H9 (cell line): ENCODE results near the gene ATP8A1. TPM values are rescaled to one million over a fixed set of nuclear protein-coding genes. Genes with fewer than 3 reads are reported as not detected.

Experiments used
- DNase-seq: peaks from one replicate; pipeline ENCODE4 v3.0.0-alpha.2; 2017
- H2AFZ ChIP-seq: one replicate; pipeline ENCODE4 v1.6.1; 2013; ENCODE audit warnings: mild to moderate bottlenecking, low read length, control low read depth, moderate library complexity
- H2AK5ac ChIP-seq: 2 replicates; pipeline ENCODE4 v1.6.1; 2013; ENCODE audit warnings: low read length, control low read depth, mixed read lengths; ENCODE audit not compliant: insufficient read length
- H2BK120ac ChIP-seq: one replicate; pipeline ENCODE4 v1.6.1; 2013; ENCODE audit warnings: low read depth, mild to moderate bottlenecking, low read length, control low read depth, inconsistent platforms; ENCODE audit not compliant: poor library complexity, severe bottlenecking
- H2BK12ac ChIP-seq: 2 replicates; pipeline ENCODE4 v1.6.1; 2013; ENCODE audit warnings: low read length, control low read depth, mixed read lengths, low read depth; ENCODE audit not compliant: insufficient read length
- H2BK15ac ChIP-seq: 2 replicates; pipeline ENCODE4 v1.6.1; 2013; ENCODE audit warnings: low read depth, low read length, control low read depth
- H2BK20ac ChIP-seq: one replicate; pipeline ENCODE4 v1.6.1; 2013; ENCODE audit warnings: low read depth, mild to moderate bottlenecking, low read length, control low read depth, inconsistent platforms; ENCODE audit not compliant: poor library complexity, severe bottlenecking
- H2BK5ac ChIP-seq: 2 replicates; pipeline ENCODE4 v1.6.1; 2013; ENCODE audit warnings: low read length, control low read depth, mixed read lengths; ENCODE audit not compliant: insufficient read length
- H3K14ac ChIP-seq: 2 replicates; pipeline ENCODE4 v1.6.1; 2013; ENCODE audit warnings: low read length, control low read depth; ENCODE audit not compliant: insufficient read depth
- H3K18ac ChIP-seq: 2 replicates; pipeline ENCODE4 v1.6.1; 2013; ENCODE audit warnings: low read depth, mild to moderate bottlenecking, mixed read lengths, low read length, control low read depth; ENCODE audit not compliant: insufficient read length
- H3K23ac ChIP-seq: 2 replicates; pipeline ENCODE4 v1.6.1; 2013; ENCODE audit warnings: low read length, control low read depth, mixed read lengths, low read depth; ENCODE audit not compliant: insufficient read length
- H3K23me2 ChIP-seq: 2 replicates; pipeline ENCODE4 v1.6.1; 2013; ENCODE audit warnings: low read depth, mild to moderate bottlenecking, mixed read lengths, low read length, control low read depth; ENCODE audit not compliant: insufficient read length, poor library complexity, severe bottlenecking
- H3K27ac ChIP-seq: 2 replicates; pipeline ENCODE4 v1.5.1; 2013; ENCODE audit warnings: low read length, control low read depth, mixed read lengths, low read depth; ENCODE audit not compliant: insufficient read length
- H3K27me3 ChIP-seq: 2 replicates; pipeline ENCODE4 v1.6.1; 2013; ENCODE audit warnings: low read length, control low read depth, inconsistent platforms; ENCODE audit not compliant: insufficient read depth
- H3K4ac ChIP-seq: 2 replicates; pipeline ENCODE4 v1.6.1; 2013; ENCODE audit warnings: low read depth, mild to moderate bottlenecking, control low read depth, inconsistent platforms, low read length, moderate library complexity
- H3K4me1 ChIP-seq: 2 replicates; pipeline ENCODE4 v1.6.1; 2013; ENCODE audit warnings: low read length, control low read depth, inconsistent platforms; ENCODE audit not compliant: insufficient read depth
- H3K4me2 ChIP-seq: 2 replicates; pipeline ENCODE4 v1.6.1; 2013; ENCODE audit warnings: low read length, control low read depth, mixed read lengths; ENCODE audit not compliant: insufficient read length, insufficient read depth
- H3K56ac ChIP-seq: 2 replicates; pipeline ENCODE4 v1.6.1; 2013; ENCODE audit warnings: low read depth, mild to moderate bottlenecking, mixed read lengths, low read length, control low read depth; ENCODE audit not compliant: insufficient read length
- H3K79me1 ChIP-seq: 2 replicates; pipeline ENCODE4 v1.6.1; 2013; ENCODE audit warnings: low read depth, mild to moderate bottlenecking, moderate library complexity, low read length, control low read depth, inconsistent platforms; ENCODE audit not compliant: insufficient read depth, poor library complexity, severe bottlenecking
- H3K79me2 ChIP-seq: 2 replicates; pipeline ENCODE4 v1.6.1; 2013; ENCODE audit warnings: low read length, control low read depth, inconsistent platforms; ENCODE audit not compliant: insufficient read depth
- H3K9ac ChIP-seq: 2 replicates; pipeline ENCODE4 v1.6.1; 2013; ENCODE audit warnings: low read length, control low read depth, mixed read lengths; ENCODE audit not compliant: insufficient read length; ENCODE audit errors: extremely low read depth
- H3K9me3 ChIP-seq: one replicate; pipeline ENCODE4 v1.6.1; 2013; ENCODE audit warnings: low read depth, low read length, inconsistent platforms; ENCODE audit not compliant: control insufficient read depth
- H3T11ph ChIP-seq: one replicate; pipeline ENCODE4 v1.6.1; 2013; ENCODE audit warnings: mild to moderate bottlenecking, low read length, control low read depth, inconsistent platforms
- H4K20me1 ChIP-seq: one replicate; pipeline ENCODE4 v1.6.1; 2013; ENCODE audit not compliant: control insufficient read depth, insufficient read length, insufficient read depth
- H4K5ac ChIP-seq: 2 replicates; pipeline ENCODE4 v1.6.1; 2013; ENCODE audit warnings: low read depth, mild to moderate bottlenecking, mixed read lengths, low read length, control low read depth; ENCODE audit not compliant: insufficient read length
- H4K8ac ChIP-seq: replicated peaks from 2 replicates; pipeline ENCODE4 v1.6.1; 2013; ENCODE audit warnings: low read length, control low read depth, mixed read lengths, low read depth; ENCODE audit not compliant: insufficient read length
- H4K91ac ChIP-seq: 2 replicates; pipeline ENCODE4 v1.6.1; 2013; ENCODE audit warnings: low read depth, mild to moderate bottlenecking, moderate library complexity, mixed read lengths, low read length, control low read depth; ENCODE audit not compliant: insufficient read length
- H3K27ac Mint-ChIP-seq, 3 experiments: 2 replicates in 2 of 3; 3 replicates in 1 of 3; pipeline ENCODE4 v1.8.0; 2020 to 2021; ENCODE audit warnings: mixed read lengths in 3 of 3, mild to moderate bottlenecking in 1 of 3, moderate library complexity in 1 of 3
- H3K27me3 Mint-ChIP-seq: 2 replicates; pipeline ENCODE4 v1.8.0; 2021; ENCODE audit warnings: low read depth, mild to moderate bottlenecking, moderate library complexity, mixed read lengths
- H3K36me3 Mint-ChIP-seq, 3 experiments: 2 replicates in 2 of 3; 3 replicates in 1 of 3; pipeline ENCODE4 v1.8.0; 2020 to 2021; ENCODE audit warnings: low read depth in 3 of 3, mixed read lengths in 3 of 3; ENCODE audit not compliant: insufficient read depth in 1 of 3
- H3K4me1 Mint-ChIP-seq, 2 experiments: 2 replicates each; pipeline ENCODE4 v1.8.0; 2020; ENCODE audit warnings: mixed read lengths in 2 of 2
- H3K4me3 Mint-ChIP-seq, 2 experiments: 2 replicates in 1 of 2; 3 replicates in 1 of 2; pipeline ENCODE4 v1.8.0; 2020 to 2021; ENCODE audit warnings: mild to moderate bottlenecking in 2 of 2, mixed read lengths in 2 of 2, moderate library complexity in 1 of 2
- H3K9me3 Mint-ChIP-seq, 2 experiments: 2 replicates in 1 of 2; 3 replicates in 1 of 2; pipeline ENCODE4 v1.8.0; 2020; ENCODE audit warnings: mild to moderate bottlenecking in 2 of 2, mixed read lengths in 2 of 2, moderate library complexity in 1 of 2
- whole genome bisulfite sequencing: extraction: QIAGEN DNeasy Blood & Tissue Kit; methylation state at CpG from one replicate; pipeline ENCODE4 v1.1.7; 2013; ENCODE audit warnings: missing lambda C conversion rate, low lambda C conversion rate, mixed read lengths; ENCODE audit not compliant: insufficient read length; ENCODE audit errors: extremely low coverage; 5-methylcytosine and 5-hydroxymethylcytosine counted together
- total RNA-seq: library from RNA; stranded (reverse); gene quantifications from 2 replicates; pipeline ENCODE4 v1.2.1, GENCODE V29; 2021
- TF ChIP-seq, protein P1 (sequence below): fragments of 200-600 bp; sonication (generic); conservative IDR thresholded peaks from 3 replicates; pipeline ENCODE4 v1.8.0; 2021; ENCODE audit warnings: antibody characterized with exemption, mild to moderate bottlenecking

Gene ATP8A1
- total RNA-seq, 1 experiment from 2014 or later, result 5.1 TPM

DNA sequence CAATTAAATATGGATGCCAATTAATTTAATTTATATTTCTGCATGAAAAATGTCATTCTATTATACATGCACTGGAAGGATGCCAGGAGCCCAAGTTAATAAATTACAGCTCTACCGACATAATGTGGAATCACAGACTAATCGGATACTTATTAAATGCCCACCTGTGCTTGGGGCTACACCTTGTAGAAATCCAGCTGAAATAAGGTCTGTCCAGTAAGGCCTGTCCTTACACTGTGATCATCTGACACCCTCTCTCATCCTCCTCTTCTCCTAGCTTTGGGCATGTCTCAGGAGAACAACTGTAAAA lies 265.6 kb downstream of the ATP8A1 start:
- H3K56ac ChIP-seq, result no peak overlapping the region
- no peak overlapping the region for H2AK5ac ChIP-seq
- H4K20me1 ChIP-seq, result no peaks in the 10 kb centered on the region
- Mint-ChIP-seq H3K27me3 (peaks cover 65% of the 10 kb centered on the region), H3K4me1 (peaks cover 27 to 35% of the 10 kb centered on the region in 2 experiments), H3K4me3 (no peak overlapping the region; a peak in 1 of 5 replicates), H3K9me3 (no peaks in the 10 kb centered on the region), H3K27ac (no peak overlapping the region), H3K36me3 (no peaks in the 10 kb centered on the region)
- peaks cover 7% of the 10 kb centered on the region for H3K27me3 ChIP-seq
- no peak for DNase-seq
- no peak overlapping the region for H3K27ac ChIP-seq
- H3K4me1 ChIP-seq, result no peaks in the 10 kb centered on the region
- H3K23ac ChIP-seq, result no peak overlapping the region
- H4K91ac ChIP-seq, result no peak overlapping the region
- H3K14ac ChIP-seq, result no peak overlapping the region
- no CpG with 5 or more reads among the region's 2 CpGs for WGBS
- H2BK20ac ChIP-seq, result no peak overlapping the region
- H3K9ac ChIP-seq, result no peak overlapping the region
- no peak overlapping the region for H3K4me2 ChIP-seq
- no peaks in the 10 kb centered on the region for H3K79me2 ChIP-seq
- H2AFZ ChIP-seq, result no peak overlapping the region
- H3K18ac ChIP-seq, result no peak overlapping the region
- peaks cover 1% of the 10 kb centered on the region for H3K23me2 ChIP-seq
- H3T11ph ChIP-seq, result no peak overlapping the region
- H2BK12ac ChIP-seq, result no peak overlapping the region
- H4K8ac ChIP-seq, result no peak overlapping the region
- H3K79me1 ChIP-seq, result no peaks in the 10 kb centered on the region
- H2BK5ac ChIP-seq, result no peak overlapping the region
- no peak overlapping the region for H2BK15ac ChIP-seq
- H3K4ac ChIP-seq, result no peak overlapping the region
- no peak overlapping the region for H2BK120ac ChIP-seq
- TF ChIP-seq, protein P1, sequence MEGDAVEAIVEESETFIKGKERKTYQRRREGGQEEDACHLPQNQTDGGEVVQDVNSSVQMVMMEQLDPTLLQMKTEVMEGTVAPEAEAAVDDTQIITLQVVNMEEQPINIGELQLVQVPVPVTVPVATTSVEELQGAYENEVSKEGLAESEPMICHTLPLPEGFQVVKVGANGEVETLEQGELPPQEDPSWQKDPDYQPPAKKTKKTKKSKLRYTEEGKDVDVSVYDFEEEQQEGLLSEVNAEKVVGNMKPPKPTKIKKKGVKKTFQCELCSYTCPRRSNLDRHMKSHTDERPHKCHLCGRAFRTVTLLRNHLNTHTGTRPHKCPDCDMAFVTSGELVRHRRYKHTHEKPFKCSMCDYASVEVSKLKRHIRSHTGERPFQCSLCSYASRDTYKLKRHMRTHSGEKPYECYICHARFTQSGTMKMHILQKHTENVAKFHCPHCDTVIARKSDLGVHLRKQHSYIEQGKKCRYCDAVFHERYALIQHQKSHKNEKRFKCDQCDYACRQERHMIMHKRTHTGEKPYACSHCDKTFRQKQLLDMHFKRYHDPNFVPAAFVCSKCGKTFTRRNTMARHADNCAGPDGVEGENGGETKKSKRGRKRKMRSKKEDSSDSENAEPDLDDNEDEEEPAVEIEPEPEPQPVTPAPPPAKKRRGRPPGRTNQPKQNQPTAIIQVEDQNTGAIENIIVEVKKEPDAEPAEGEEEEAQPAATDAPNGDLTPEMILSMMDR, result no peak
- no peak overlapping the region for H4K5ac ChIP-seq
- no peaks in the 10 kb centered on the region for H3K9me3 ChIP-seq
